Endothelial cell of umbilical vein (primary cell): ENCODE data around the gene CRISPLD2. TPM values are rescaled to one million over a fixed set of nuclear protein-coding genes. Genes with fewer than 3 reads are reported as not detected.

Source experiments
- BruUV-seq: library from RNA; stranded (reverse); fragments of 400-500 nt; replicated peaks from 2 replicates; lab custom pipeline; 2021; lab: Mats Ljungman, UMichigan
- CTCF ChIA-PET: fragments of 300-600, 350-600 bp; sonication (Branson Sonifier 250); formaldehyde crosslinking; loops from one replicate; lab custom pipeline; 2021; ENCODE audit warnings: antibody characterized with exemption, inconsistent platforms; lab: Charles Lee
- POLR2A ChIA-PET: fragments of 300-600, 350-600 bp; sonication (Branson Sonifier 250); formaldehyde crosslinking; loops from one replicate; lab custom pipeline; 2021; ENCODE audit warnings: antibody characterized with exemption, inconsistent platforms; lab: Charles Lee
- DNase-seq: peaks from one replicate; pipeline ENCODE4 v3.0.0-alpha.2; 2011; ENCODE audit warnings: low read depth, low spot score
- FAIRE-seq: peaks from 2 replicates; lab custom pipeline; 2011; peaks lifted over from hg19 to GRCh38; lab: Jason Lieb, UNC
- H2AFZ ChIP-seq: 2 replicates; pipeline ENCODE4 v1.6.0; 2012; ENCODE audit warnings: low read depth, low read length, control low read depth, inconsistent platforms
- H3K27ac ChIP-seq: 2 replicates; pipeline ENCODE4 v1.5.1; 2011; ENCODE audit warnings: low read depth, mild to moderate bottlenecking, control low read depth, low read length, moderate library complexity; ENCODE audit not compliant: insufficient read depth
- H3K27me3 ChIP-seq, 2 experiments: 2 replicates each; pipeline versions ENCODE4 v1.6.0 to v1.6.1; 2011; ENCODE audit warnings: low read length in 2 of 2, mixed read lengths in 1 of 2; ENCODE audit not compliant: control insufficient read depth in 2 of 2, insufficient read depth in 2 of 2
- H3K36me3 ChIP-seq, 2 experiments: 2 replicates in 1 of 2; 3 replicates in 1 of 2; pipeline ENCODE4 v1.5.1; 2011; ENCODE audit warnings: low read length in 2 of 2, mild to moderate bottlenecking in 1 of 2, moderate library complexity in 1 of 2; ENCODE audit not compliant: control insufficient read depth in 2 of 2, insufficient read depth in 2 of 2; ENCODE audit errors: extremely low read depth in 1 of 2
- H3K4me1 ChIP-seq: 3 replicates; pipeline ENCODE4 v1.5.1; 2011; ENCODE audit warnings: mild to moderate bottlenecking, low read length; ENCODE audit not compliant: control insufficient read depth, insufficient read depth; ENCODE audit errors: extremely low read depth
- H3K4me2 ChIP-seq: 2 replicates; pipeline ENCODE4 v1.6.1; 2011; ENCODE audit warnings: low read length, control low read depth, mixed read lengths; ENCODE audit not compliant: insufficient read depth
- H3K4me3 ChIP-seq, 3 experiments: fragments of 200-600 bp in 1 of 3; sonication (generic), shearing (Covaris generic) in 1 of 3; replicated peaks in 1 of 3; 2 replicates each; pipeline ENCODE4 v1.5.1; 2011 to 2016; ENCODE audit warnings: control low read depth in 3 of 3, low read length in 3 of 3, mild to moderate bottlenecking in 2 of 3, inconsistent platforms in 1 of 3, low read depth in 1 of 3, moderate library complexity in 1 of 3; ENCODE audit not compliant: insufficient read depth in 1 of 3
- H3K79me2 ChIP-seq: 2 replicates; pipeline ENCODE4 v1.6.0; 2012; ENCODE audit warnings: low read length, inconsistent platforms; ENCODE audit not compliant: control insufficient read depth, insufficient read depth
- H3K9ac ChIP-seq: replicated peaks from 2 replicates; pipeline ENCODE3; 2011; ENCODE audit warnings: low read length, control low read depth; ENCODE audit not compliant: insufficient read depth; ENCODE audit errors: extremely low read depth
- H3K9me1 ChIP-seq: replicated peaks from 3 replicates; pipeline ENCODE4 v1.6.0; 2011; ENCODE audit warnings: mild to moderate bottlenecking, low read length; ENCODE audit not compliant: control insufficient read depth, insufficient read depth; ENCODE audit errors: extremely low read depth
- H3K9me3 ChIP-seq: replicated peaks from 2 replicates; pipeline ENCODE4 v1.5.1; 2012; ENCODE audit warnings: low read length, inconsistent platforms; ENCODE audit not compliant: control insufficient read depth, insufficient read depth
- H4K20me1 ChIP-seq: replicated peaks from 2 replicates; pipeline ENCODE3; 2011; ENCODE audit warnings: mild to moderate bottlenecking, low read length; ENCODE audit not compliant: control insufficient read depth, insufficient read depth; ENCODE audit errors: extremely low read depth
- EZH2 ChIP-seq: IDR thresholded peaks from 2 replicates; pipeline ENCODE4 v1.6.1; 2012; ENCODE audit warnings: borderline replicate concordance, low read depth, mild to moderate bottlenecking, moderate library complexity, low read length, inconsistent platforms; ENCODE audit not compliant: severe bottlenecking
- FOS ChIP-seq: IDR thresholded peaks from 2 replicates; pipeline ENCODE4 v1.6.1; 2011; ENCODE audit warnings: mild to moderate bottlenecking, low read length, moderate library complexity, borderline replicate concordance; ENCODE audit not compliant: insufficient read depth
- GATA2 ChIP-seq: IDR thresholded peaks from 2 replicates; pipeline ENCODE4 v1.7.0; 2011; ENCODE audit warnings: low read depth, mild to moderate bottlenecking, moderate library complexity, mixed read lengths, low read length; ENCODE audit not compliant: insufficient read length, insufficient read depth
- POLR2A ChIP-seq: IDR thresholded peaks from 2 replicates; pipeline ENCODE4 v1.6.1; 2012; ENCODE audit warnings: low read depth, mild to moderate bottlenecking, control low read depth, low read length
- POLR2AphosphoS5 ChIP-seq: IDR thresholded peaks from 2 replicates; pipeline ENCODE4 v1.6.1; 2012; ENCODE audit warnings: low read depth, mild to moderate bottlenecking, control low read depth, low read length, moderate library complexity; ENCODE audit not compliant: insufficient read depth
- dilution Hi-C: fragments of 300-500 bp; cut with MboI; formaldehyde crosslinking; loops from one replicate; pipeline ENCODE4 v1.15.0; 2019; ENCODE audit warnings: low sequenced_read_pairs; ENCODE audit not compliant: extremely low pct_ligation_motif_present
- intact Hi-C: fragments of 100-400 bp; cut with micrococcal nuclease; formaldehyde crosslinking; loops from one replicate; pipeline ENCODE4 v1.10.0; 2022
- polyA plus RNA-seq, 4 experiments: library from polyadenylated mRNA; depleted of rRNA in 3 of 4; stranded (reverse) in 3 of 4; unstranded in 1 of 4; fragments of >200 nt; gene quantifications; 2 replicates each; pipeline versions ENCODE4 v1.2.1 to v1.2.3, GENCODE V29; 2011 to 2012; ENCODE audit warnings: missing spikeins in 1 of 4
- total RNA-seq: library from RNA; stranded (reverse); gene quantifications from 2 replicates; pipeline ENCODE4 v1.2.3, GENCODE V29; 2021
- TF ChIP-seq, protein P1 (sequence below): IDR thresholded peaks from 2 replicates; pipeline ENCODE4 v1.6.1; 2011; ENCODE audit not compliant: insufficient read depth, insufficient read length

Gene CRISPLD2
- total and polyA plus RNA-seq, 2 donors (not counting 3 experiments of a cell fraction or from before 2014, with no cell fraction given): 0.14 to 0.73 TPM

DNA sequence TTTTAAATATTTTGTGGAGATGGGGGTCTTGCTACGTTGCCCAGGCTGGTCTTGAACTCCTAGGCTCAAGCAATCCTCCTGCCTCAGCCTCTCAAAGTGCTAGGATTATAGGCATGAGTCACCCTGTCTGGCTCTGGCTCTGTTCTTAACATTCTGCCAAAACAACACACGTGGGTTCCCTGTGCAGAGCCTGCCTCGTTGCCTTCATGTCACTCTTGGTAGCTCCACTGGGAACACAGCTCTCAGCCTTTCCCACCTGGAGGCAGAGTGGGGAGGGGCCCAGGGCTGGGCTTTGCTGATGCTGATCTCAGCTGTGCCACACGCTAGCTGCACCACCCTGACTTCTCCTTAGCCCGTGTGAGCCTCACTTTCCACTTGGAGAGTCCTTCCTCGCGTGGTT lies 19.3 kb downstream of the CRISPLD2 start:
- Histone ChIP-seq H3K4me1 (peaks cover 3% of the 10 kb centered on the region), H2AFZ (no peak overlapping the region), H3K9ac (no peak overlapping the region), H3K27ac (no peak overlapping the region), H3K4me2 (no peak overlapping the region), H3K4me3 (no peak overlapping the region), H3K9me1 (no peaks in the 10 kb centered on the region), H3K9me3 (no peaks in the 10 kb centered on the region), H3K27me3 (peaks cover 2 to 8% of the 10 kb centered on the region in 2 experiments), H3K36me3 (no peaks in the 10 kb centered on the region), H3K79me2 (no peaks in the 10 kb centered on the region), H4K20me1 (no peaks in the 10 kb centered on the region)
- dilution Hi-C loops: no loop called here
- ChIA-PET POLR2A (no interaction called here), CTCF (interaction anchor here (0.8 to 1.3 kb wide), 3 partner anchors 84 to 132 kb away, joined by 3 to 4 read pairs (median 4); no protein-coding TSS in a partner anchor)
- no peak for FAIRE-seq
- TF ChIP-seq FOS (no peak), POLR2AphosphoS5 (no peak), POLR2A (no peak), GATA2 (no peak), EZH2 (no peak)
- intact Hi-C loops: no loop called here
- DNase-seq: no peak
- no TSS peak for BruUV-seq

DNA sequence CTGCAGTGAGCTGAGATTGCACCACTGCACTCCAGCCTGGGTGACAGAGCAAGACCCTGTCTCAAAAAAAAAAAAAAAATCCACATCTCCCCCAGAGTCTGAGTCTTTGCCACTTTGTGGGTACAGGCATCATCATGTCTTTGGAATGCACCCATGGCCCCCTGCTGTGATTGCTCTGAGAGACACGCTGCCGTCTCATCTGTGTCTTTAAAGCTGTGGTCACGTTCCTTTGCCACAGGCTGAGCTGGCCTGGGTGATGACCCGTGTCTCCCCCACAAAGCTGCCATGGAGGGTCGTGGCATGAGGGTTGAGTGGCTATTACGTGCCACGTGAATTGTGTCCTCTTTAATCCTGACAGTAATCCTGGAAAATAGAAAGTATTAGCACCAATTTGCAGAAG lies 20.2 kb downstream of the CRISPLD2 start:
- ChIA-PET CTCF (interaction anchor here (0.8 to 1.2 kb wide), 2 partner anchors 85 to 131 kb away, joined by 3 to 4 read pairs; no protein-coding TSS in a partner anchor), POLR2A (no interaction called here)
- Histone ChIP-seq H3K9me1 (no peaks in the 10 kb centered on the region), H3K9me3 (no peaks in the 10 kb centered on the region), H3K27me3 (peaks cover 2 to 8% of the 10 kb centered on the region in 2 experiments), H3K9ac (no peak overlapping the region), H3K4me1 (peaks cover 3% of the 10 kb centered on the region), H3K4me2 (no peak overlapping the region), H3K79me2 (no peaks in the 10 kb centered on the region), H3K4me3 (no peak overlapping the region), H2AFZ (no peak overlapping the region), H3K36me3 (no peaks in the 10 kb centered on the region), H4K20me1 (no peaks in the 10 kb centered on the region), H3K27ac (no peak overlapping the region)
- no TSS peak for BruUV-seq
- no peak for TF ChIP-seq POLR2AphosphoS5
- TF ChIP-seq FOS: no peak
- TF ChIP-seq, protein P1, sequence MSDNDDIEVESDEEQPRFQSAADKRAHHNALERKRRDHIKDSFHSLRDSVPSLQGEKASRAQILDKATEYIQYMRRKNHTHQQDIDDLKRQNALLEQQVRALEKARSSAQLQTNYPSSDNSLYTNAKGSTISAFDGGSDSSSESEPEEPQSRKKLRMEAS: no peak
- TF ChIP-seq POLR2A: no peak
- no peak for FAIRE-seq
- intact Hi-C loops: no loop called here
- DNase-seq: no peak
- dilution Hi-C loops: no loop called here
